HUDEP-2 (cell line): ENCODE data around the gene DAB1.

Experiments
- DNase-seq, 76 experiments: peaks; one replicate each; lab custom pipeline; 2025; ENCODE audit not compliant: unreplicated experiment in 76 of 76; lab: John Stamatoyannopoulos, UW

Gene DAB1

DNA sequence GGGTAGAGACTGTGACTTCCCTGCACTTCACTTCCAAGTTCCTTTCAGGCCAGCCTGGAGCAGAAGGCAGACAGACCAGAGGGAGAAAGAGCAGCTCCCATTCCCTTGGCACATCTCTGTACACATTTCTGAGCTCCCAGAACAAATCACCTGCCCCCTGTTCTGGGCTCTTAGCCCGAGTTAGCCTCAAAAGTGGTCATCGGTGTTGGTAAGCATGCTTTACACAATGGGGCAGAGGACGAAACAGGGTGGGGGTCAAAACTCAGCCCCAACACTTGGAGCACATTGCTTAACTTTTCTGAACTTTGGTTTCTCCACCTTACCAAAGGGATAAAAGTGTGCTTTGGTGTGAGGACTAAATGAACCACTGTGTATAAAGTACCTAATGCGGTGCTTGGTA, 98.7 kb downstream of the DAB1 start:
- no peak for DNase-seq

DNA sequence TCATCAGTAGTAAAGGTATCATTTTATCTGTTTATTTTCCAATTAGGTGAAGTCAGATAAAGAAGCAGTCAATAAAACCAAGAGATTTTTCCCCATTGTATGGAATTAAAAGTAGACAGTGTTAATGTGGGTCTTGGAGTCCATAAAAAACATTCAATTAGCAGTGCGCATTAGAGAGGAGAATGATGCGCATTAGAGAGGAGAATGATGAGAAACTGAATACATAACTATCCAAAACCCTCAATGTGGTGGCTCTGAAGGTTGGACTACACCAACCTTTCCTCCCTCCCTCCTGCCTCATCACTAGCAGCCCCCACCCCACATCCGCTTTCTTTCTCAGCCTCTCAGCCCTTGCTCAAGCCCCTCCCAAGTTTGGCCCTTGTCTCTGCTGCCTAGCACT, 99.5 kb downstream of the DAB1 start:
- no peak for DNase-seq

- no peak for DNase-seq
These were observed 102.1 kb downstream of the DAB1 start for GRCh38 chr1:57321776-57322175.

DNA sequence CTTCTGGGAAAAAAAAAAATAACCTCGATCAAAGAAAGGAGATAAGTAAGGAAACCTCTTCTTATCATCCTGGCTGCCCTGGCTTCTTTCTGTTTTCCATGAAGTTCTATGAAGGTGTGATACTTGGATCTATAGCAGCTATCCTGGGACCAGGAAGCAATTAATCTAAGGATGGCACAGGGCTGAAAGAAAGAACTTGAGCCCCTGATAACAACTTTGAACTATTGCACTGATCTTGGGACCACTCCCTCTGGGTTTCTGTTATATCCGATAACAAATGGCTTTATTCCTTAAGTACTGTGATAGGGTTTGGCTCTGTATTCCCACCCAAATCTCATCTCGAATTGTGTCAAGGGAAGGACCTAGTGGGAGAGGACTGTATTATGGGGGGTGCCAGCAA, 104.1 kb downstream of the DAB1 start:
- no peak for DNase-seq

GRCh38 chr1:57319165-57319564, 104.7 kb downstream of the DAB1 start:
- DNase-seq = no peak

GRCh38 chr1:57316861-57317260, 107.0 kb downstream of the DAB1 start:
- no peak for DNase-seq

DNA sequence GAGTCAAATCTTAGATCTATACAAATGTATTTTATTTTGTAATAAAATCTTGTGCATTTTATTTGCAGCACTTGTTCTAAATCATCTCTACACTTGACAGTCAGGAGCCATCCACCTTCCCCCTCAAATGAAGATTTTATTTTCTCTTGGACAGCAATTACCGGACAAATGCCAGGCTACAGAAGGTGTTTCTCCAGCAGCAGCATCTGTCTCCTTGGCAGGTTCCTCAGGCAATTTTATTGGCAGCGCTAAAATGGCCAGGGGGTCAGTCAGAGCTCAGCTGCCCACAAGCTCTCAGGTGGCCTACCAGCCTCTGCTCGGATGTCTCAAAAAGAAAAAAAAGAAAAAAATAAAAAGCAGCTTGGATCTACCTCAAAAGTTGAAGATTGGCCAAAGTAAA, 107.6 kb downstream of the DAB1 start:
- no peak for DNase-seq

- no peak for DNase-seq
These were observed 111.0 kb downstream of the DAB1 start for GRCh38 chr1:57312869-57313268.

DNA sequence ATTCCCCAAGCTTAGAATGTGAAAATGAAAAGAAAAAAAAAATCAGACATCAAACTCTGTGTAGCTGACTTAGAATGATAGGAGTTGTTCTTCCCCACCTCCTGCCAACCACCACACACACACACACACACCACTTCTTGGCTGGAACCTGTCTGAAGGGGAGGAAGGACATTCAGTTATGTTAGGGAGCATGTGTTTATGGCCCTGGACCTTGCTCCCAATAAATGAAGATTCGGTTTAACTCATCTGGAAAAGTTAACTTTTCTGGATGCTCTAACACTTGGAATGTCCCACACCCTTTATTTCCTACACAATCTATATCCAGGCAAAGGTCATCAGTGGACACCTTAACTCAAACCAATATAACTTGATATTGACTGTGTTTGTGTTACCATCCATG, 112.4 kb downstream of the DAB1 start:
- no peak for DNase-seq

- no peak for DNase-seq
These were observed 112.9 kb downstream of the DAB1 start for GRCh38 chr1:57311006-57311405.

- no peak for DNase-seq
These were observed 114.2 kb downstream of the DAB1 start for GRCh38 chr1:57309630-57310029.

GRCh38 chr1:57307392-57308170, 116.3 kb downstream of the DAB1 start:
- DNase-seq = peak in 40 of 76 experiments; percentile 2 to 61 (median 9)

- DNase-seq = no peak
These were observed 119.3 kb downstream of the DAB1 start for GRCh38 chr1:57304591-57304990.

GRCh38 chr1:57302812-57303596, 120.9 kb downstream of the DAB1 start:
- no peak for DNase-seq

GRCh38 chr1:57300186-57300585, 123.7 kb downstream of the DAB1 start:
- DNase-seq = no peak

DNA sequence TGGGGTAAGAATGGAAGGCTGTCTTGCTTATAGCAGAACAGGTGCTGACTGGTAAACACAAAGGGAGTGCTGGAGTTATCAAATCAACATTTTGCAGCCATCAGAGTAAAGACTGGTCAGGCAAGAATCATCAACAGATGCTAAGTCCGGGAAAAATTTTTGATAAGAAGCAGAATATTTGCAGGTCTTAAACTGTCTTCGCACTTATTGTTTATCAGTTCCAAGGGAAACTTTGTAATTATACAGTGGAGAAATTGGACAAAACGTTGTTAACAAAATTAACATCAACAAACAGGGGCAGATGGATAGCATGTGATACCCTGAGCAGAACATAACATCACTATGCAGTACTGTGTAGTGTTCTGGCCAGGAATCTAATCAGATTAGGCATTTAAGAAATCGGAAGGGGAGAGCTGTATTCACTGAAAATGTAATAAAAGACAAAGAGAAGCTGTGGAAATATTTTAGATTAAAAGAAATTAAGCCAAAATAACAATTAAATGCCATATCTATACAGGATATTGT, 127.1 kb downstream of the DAB1 start:
- no peak for DNase-seq

DNA sequence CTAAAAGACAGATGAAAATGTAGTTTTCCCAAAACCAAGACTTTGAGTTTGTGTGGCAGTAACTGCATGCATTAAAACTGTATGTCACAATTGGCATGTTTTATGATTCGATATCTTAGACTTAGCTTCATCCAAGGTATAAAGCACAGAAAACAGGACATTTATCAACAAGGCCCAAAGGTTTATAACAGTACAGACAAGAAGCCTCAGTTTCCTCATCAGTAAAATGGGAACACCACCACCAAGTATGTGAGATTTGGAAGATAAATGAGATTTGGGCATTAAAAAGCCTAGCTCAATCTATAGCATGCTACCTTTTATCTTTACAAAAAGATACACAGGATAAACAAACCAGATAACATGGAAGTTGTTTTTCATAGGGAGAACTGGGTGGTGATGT, 128.5 kb downstream of the DAB1 start:
- DNase-seq = no peak

DNA sequence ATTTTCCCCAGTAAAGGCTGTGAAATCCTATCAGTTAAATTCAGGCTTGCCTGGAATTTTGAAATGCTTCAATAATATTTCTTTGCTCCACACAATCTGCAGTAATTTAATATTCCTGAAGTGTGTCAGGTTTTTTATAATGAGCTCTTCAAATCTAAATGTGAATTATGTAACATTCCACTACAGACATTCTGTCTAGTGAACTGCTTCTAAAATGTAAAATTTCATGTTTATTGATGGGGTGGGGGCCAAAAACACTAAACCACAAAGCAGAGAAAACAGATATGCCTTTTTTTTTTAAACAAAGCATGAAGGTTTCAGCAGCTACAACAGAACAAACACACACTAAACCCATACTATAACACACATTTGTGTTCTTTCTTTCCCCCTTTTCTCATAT, 129.7 kb downstream of the DAB1 start:
- no peak for DNase-seq

DNA sequence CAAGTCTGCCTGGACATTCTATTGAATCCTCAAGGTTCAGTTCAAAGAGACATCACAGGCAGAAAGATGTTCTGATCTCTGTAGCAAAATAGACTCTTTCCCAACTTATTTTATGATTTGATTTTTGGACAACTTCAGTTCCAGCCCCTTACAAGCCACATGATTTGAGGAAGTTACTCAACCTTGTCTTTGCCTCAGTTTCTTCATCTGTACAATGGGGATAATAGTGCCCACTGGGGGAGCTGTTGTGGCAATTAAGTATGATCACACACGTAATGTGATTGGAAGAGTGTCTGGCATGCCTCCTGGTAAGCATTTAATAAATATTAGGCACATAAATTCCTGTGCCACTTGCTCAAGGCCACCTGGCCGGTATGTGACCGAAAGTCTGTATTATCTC, 130.6 kb downstream of the DAB1 start:
- no peak for DNase-seq

DNA sequence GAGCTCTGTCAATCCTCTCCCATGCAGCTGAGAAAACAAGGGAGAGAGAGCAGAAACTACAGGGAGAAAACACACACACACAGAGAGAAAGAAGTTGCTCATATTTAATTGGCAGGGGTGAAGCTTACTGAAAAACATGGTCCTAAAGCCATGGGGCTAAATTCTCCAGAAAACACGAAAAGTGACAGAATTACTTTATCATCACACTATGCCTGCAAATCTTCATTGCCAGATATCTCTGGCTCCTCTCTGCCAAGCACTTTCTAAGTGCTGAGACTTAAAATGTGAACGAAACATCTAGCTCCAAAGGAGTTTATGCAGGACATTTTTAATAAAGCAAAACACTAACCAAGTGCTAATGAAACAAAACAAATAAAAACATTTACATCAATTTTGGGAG, 134.1 kb downstream of the DAB1 start:
- DNase-seq = no peak

- no peak for DNase-seq
These were observed 137.9 kb downstream of the DAB1 start for GRCh38 chr1:57285992-57286391.

DNA sequence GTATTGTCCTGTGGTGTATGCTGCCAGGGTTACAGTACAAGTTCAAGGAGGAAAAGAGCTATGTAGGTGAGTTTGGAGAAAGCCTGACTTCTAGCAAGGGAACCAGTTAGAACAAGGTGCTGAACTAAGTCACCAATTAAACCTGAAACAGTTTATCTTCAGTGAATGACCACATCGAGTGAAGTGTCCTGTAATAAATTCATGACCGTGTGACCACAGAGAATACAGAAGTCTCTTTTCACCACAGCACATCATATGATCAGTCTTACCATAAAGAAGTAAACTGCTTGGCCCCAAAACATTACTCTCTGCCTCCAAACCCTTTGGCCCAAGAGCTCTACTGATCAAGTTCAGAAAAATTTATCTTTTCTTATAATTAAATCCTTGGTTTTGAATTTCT, 141.4 kb downstream of the DAB1 start:
- DNase-seq = no peak
